Endometrial microvascular endothelial cells (primary cell): Measurements from ENCODE around the gene MEGF10. TPM values are rescaled to one million over a fixed set of nuclear protein-coding genes. Genes with fewer than 3 reads are reported as not detected.

ENCODE experiments used
- in situ Hi-C: cut with HindIII; loops from 2 replicates; pipeline ENCODE4 v1.10.0; 2017; ENCODE audit warnings: low sequenced_read_pairs, low pct_unique_long_range_greater_than_20kb; ENCODE audit errors: inconsistent ontology term
- total RNA-seq: library from RNA; depleted of rRNA; stranded (reverse); fragments of >200 nt; gene quantifications from one replicate; pipeline ENCODE4 v1.2.3, GENCODE V29; 2015; ENCODE audit errors: inconsistent ontology term

MEGF10 gene
- total RNA-seq, 1 donor from 2014 or later: not detected

DNA sequence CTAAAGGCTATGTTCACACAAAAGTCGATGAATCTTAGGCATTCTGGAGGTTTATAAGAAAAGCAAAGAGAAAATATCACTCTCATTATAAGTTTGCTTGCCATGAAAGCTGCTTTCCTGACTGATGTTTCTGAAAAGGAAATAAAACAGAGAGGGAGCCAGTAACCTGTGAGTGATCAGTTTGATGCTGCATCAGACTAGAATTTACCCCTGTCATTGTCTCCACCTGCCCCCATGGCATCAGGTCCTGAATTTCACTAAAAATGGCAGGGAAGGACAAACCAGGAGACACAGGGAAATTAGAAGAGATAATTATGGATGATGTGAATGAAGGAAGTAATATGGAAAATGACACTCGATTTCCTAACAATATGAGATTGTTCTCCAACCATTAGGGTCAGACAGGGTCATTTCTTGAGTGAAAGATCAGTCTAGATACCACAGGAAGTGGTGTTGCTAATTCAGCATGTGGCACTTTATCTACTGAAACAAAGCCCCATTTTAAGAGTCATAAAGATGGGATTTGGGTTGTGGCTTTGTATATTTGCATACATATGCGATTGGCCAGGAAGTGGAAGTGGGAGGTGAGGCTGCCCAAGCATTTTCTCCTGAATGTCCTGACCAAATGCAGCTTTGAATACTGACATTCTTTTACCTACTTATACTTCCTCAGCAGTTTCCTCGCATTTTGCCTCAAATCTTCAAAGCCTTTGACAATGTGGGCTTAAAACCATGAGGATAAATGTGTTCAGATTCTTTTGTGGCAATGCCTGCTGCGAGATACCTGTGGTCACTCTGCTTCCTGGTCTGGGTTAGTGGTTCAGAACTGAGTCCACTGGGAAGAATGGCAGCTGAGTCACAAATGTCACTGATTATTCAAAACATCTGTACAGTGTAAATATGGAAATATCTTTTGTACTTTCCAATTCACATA is 29.7 kb downstream of the MEGF10 start:
- in situ Hi-C loops: loop anchor here (25.0 kb wide), 1 partner anchor 483 kb away; no protein-coding TSS in a partner anchor

DNA sequence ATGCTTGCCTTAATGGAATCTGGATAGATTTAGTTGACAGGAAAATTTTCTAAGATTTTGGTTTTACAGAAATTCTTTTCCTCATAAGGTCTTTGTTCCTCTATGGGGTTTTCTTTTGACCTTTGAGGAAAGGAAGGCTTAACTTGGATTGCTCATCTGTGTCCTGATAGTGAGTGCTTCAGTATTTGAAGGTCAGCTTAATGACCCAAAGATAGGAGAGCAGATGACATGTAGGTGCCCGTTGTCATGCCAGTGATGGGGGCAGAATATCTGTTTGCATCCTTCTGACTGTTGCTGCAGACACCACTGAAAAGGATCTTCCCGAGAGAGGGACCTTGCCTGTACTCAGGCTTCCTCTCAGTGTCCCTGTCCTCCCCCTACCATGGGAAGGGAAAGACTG is 30.9 kb downstream of the MEGF10 start:
- in situ Hi-C loops: loop anchor here (25.0 kb wide), 1 partner anchor 484 kb away; no protein-coding TSS in a partner anchor

DNA sequence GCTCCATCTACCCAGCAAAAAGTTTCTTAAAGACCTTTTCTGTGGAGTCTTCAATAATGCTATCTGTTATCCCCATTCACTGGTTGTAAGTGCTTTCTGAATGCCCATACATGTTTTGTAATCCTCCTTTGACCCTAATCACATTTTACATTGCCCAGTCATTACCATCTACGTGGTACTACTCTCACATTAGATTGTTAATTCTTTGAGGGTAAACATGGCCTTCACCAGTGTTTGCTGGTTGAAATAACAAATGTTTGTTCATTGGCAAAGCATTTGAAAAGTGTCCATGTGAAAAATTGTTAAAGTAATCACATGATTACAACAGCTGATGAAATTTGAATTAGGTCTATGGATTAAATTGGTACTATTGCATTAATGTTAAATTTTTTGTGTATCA is 31.8 kb downstream of the MEGF10 start:
- in situ Hi-C loops: loop anchor here (25.0 kb wide), 1 partner anchor 485 kb away; no protein-coding TSS in a partner anchor

DNA sequence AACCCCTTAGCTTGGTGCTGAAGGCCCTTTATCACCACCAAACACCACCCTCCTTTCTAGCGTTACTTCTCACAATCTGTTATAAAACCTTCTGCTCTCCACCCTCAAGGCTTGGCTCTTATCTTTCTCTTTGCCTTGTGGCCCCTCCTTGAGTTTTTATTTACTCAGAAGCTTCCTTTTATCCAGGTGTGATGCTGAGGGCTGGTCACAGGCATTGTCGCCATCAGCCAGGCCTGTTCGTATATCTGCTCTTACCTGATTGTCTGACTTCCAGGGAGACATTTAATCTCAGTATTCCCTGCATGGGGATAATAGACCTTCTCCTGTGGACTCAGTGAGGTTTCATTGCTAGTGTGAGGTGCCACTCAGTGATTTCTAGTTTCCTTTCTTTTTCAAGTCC is 34.2 kb downstream of the MEGF10 start:
- in situ Hi-C loops: loop anchor here (25.0 kb wide), 1 partner anchor 487 kb away; no protein-coding TSS in a partner anchor

DNA sequence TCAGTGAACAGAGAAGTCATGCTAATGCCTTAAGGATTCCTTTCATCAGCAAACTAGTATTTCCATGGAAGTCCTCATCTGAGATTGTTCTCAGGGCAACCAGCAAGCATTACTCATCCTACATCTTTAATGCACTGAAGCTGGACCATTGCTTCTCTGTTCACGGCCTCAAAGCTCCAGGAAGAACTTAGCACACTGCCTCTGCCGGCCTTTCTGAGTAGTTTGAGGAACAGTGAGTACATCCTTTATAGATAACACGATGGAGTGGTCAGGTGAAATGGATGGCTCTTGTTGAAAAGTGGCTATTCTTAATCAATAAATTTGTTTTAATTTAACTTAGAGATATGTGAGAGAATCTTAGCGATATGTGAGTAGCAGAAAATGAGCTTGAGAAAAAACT is 35.8 kb downstream of the MEGF10 start:
- in situ Hi-C loops: no loop called here

DNA sequence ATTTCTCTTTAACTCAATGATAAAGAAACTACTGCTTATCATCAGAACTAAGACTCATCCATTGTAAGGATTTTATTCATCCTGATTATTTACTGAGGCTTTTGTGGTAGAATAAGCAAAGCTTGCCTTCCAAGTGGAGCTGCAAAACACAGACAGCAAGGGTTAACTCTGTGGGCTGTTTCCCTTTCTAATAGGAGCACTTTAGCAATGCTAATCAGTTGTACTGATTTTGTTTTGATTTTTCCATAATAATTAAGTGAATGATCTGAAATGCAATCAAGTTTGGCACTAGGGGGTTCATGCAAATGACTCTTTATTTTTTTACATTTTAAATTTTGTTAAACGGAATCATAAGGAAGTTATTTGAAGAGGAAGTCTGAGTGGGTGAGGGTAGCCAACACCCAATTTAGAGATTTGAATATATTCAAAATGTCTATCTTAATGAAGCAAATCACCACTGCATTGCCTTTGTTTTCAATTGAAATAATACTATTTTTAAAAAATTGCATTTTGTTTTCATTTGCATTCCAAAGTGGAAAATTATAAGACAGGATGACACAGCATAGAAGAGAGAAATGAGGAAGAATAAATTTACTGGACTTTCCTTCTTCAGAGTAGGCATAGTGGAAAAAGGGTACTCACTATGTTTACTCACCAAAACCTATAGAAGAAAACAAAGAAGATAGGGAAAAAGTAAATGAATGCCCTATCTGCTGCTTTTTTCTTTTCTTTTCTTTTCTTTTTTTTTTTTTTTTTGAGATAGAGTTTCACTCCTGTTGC is 36.6 kb downstream of the MEGF10 start:
- in situ Hi-C loops: no loop called here

DNA sequence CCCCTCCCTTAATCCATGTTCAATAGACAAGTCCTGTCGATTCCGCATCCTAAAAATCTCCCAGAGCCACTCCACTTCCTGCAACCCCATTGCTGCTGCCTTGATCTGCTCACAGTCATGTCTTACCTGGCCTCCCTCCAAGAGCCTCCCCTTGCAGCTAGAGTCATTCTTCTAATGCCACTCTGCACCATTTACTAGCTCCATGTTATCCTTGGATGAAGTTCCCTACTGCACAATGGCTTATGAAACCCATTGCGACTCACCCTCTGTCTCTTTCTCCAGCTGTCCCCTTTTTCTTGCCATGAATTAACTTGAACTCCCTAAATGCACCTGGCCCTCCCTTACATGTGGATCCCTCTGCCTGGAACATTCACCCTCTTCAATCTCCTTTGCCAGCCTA is 39.5 kb downstream of the MEGF10 start:
- in situ Hi-C loops: no loop called here

DNA sequence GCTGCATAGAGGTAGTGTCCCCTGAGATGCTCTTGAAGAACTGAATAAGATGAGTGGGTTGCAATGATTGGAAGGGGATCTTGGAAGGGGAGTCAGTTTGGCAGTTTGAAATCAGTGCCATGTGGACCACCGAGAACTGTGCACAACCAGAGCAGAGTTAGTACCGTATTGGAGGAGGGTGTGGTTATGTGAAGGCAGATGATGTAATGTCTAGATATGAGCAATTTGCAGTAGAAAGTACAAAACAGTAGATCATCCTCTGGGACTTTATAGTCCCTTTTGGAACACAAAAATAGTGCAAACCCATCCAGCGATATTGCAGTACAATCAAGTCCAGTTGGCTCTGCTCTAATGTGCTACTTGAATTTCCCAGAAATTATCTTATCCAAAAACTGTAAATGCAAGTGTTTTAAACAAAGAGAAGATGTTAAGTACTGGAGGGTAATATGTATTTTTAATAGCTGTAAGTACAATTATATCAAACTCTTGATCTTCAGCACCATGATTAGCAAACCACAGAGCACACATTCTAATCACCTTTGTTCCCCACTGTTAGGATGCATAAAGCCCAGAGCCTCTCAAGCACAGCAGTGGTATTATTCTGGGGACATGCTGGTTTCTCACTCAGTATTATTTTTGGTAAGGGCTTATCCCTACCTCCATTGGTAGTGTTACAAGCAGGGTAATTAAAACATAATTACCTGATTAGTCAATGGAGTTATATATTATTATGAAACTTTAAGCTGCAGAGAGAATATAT is 41.5 kb downstream of the MEGF10 start:
- in situ Hi-C loops: no loop called here

DNA sequence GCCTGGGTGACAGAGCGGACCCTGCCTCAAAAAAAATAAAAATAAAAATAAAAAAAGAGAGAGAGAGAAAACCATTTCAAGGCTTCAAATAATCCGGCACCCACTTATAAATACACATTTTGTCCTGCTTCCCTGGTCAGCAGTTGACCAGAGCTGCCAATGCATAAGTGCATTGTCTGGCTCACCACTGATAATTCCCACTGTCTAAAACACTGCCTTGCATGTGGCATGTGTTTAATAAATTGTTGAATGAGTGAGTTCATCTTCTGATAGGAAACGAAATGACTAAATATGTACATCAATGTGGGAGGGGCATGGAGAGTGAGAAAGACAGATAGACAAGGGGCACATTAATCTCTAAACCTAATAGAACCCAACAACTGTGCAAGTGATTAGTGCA is 42.9 kb downstream of the MEGF10 start:
- in situ Hi-C loops: no loop called here

DNA sequence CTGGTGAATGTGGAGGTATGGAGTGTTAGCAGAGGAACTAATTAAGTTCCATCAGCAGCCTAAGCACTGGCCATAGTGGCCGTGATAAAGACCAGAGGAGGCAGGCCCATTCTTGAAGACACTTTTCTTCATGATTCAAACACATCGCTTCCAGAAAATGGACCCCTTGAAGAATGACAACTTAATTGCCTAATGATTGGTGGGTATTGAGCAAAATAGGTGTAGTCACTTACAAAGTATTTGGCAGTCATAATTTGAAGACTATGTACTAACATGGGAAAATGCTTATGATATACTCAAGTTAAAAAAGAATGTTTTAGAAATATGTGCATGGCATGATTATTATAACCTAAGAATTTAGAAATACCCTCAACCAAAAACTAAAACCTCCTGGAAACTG is 44.8 kb downstream of the MEGF10 start:
- in situ Hi-C loops: no loop called here

DNA sequence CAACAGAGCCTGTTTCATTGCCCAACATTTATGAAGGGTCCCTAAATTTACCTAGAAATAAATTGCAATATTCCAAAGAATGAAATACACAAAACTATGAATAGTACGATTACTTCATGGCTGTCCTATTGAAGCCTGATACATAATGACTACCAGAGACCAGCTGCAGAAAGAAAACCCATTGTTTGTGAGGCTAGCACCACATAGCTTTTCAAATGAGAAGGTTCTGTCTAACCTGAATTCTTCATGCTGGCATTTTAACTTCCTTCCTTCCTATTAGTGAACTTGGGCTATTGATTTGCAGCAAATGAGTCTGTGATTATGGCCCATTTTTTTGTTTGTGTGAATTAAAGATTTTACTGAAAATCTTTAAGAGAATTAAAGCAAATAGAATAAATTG is 47.3 kb downstream of the MEGF10 start:
- in situ Hi-C loops: no loop called here

DNA sequence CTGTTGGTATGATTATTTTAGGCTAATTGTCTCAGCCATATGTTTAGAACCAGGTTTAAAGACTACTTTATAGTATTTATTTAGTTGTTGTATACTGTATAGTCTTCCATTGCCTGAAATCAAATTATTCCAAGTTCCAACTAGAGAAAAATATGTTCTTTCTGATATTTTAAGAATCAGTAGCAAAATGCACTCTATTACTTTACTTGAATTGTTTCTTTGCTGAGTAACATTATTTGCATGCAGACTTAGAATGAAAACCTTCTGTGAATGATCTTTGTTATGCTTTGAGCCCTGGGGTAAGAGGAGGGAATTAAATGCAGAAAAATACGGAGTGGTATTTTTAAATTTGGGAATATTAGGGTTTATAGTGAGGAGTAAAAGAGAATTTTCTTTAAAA is 47.9 kb downstream of the MEGF10 start:
- in situ Hi-C loops: no loop called here

DNA sequence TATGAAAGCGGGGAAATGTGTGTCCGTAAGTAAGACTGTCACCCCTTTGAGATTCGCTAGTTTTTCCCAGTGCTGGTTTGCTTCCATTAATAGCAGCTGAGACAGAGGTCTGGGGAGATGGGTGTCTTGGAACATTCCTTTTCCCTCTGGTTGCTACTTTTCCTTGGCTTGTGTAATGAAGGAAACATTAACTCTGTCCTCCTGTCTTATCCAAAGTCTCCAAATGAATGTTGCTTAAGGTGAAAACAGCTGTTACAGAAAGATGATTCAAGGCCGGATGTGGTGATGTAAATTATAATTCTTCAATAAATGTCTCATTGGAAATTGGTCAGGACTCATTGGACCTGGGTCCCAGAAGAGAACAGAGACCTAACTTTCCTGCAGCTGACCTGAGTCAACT is 50.0 kb downstream of the MEGF10 start:
- in situ Hi-C loops: no loop called here

DNA sequence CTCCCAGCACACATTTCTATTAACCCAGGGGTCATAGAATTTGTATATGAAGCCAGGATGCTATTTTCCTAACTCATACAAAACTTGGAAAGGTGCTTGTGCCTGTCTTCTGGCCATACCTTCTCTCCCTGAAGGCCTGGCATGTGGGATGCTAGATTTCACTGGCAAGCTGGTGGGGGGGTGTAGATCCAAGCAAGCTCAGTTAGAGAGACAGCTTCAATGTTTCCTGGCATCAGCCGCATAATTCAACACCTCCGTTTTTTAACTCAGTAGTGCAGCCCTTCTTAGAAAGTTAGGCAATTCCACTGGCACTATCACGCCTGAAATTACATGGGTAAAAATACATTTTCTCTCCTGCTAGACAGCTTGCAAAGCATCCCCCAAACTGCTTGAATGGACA is 51.8 kb downstream of the MEGF10 start:
- in situ Hi-C loops: no loop called here

DNA sequence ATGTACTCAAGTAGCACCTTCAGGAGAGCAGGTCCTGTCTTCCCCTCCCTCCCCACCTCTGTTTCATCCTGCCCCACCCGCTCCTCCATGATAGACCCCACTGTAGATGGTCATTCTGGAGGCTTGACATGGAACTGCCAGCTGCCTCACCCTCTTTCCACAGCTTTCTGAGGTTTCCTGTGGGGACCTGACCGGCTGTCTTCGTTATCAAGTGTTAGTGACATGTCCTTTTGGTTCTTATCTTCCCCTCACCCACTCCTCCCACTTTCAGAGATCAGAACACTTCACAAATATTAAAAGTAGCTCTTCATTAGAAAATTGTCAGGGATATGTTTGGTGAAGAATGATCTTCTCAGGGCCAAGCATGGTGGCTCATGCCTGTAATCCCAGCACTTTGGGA is 52.7 kb downstream of the MEGF10 start:
- in situ Hi-C loops: no loop called here

DNA sequence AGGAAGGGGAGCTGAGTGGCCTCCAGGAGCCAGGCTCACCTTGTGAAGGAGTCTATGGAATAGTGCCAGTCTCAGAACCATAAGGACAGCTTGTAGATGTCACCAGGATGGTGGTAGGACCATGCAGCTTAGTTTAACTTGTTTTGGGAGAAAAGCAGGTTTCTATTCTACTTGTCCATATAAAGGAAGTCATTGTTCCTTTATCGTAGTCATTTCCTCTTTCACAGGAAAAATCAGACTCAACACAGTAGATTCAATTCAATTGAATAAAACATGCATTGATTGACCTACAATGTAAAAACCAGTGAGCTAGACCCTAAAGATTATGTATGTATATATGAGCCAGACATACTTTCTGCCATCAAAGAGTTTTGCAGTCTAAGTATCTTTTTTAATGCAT is 53.3 kb downstream of the MEGF10 start:
- in situ Hi-C loops: no loop called here

DNA sequence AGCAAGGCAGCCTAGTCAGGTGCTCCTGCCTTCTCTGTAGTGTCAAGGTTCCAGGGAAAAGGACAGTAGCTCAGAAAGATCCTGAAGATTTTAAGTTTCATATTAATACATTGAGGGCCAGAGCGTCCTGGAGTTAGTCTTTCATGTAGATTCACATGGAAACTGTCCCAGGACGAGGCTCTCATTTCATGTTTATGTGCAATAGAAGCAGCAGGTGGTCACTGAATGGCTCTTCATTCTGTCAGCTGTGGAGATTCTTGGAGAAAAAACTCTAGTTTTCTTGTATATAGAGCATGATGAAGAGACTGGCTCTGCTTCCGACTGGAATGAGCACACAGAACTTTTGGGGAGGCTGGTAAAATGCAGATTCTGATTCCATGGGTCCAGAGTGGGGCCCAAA is 54.3 kb downstream of the MEGF10 start:
- in situ Hi-C loops: no loop called here

DNA sequence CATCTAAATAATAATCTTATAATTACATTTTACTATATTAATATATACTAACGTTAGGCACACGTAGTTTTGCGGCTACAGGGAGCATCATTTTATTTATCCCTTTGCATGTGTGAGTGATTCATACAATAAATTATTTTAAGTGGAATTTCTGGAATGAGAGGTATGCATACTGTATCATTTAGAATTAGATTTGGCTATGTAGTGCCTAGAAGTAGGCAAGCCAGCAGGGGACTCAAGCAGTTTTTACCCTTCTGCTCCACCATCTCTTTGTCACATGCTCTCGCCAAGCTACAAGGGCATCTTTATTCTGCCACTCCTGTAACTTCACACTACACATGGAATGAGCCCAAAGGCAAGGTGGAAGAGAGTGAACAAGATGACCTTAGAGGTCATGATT is 60.8 kb downstream of the MEGF10 start:
- in situ Hi-C loops: no loop called here

DNA sequence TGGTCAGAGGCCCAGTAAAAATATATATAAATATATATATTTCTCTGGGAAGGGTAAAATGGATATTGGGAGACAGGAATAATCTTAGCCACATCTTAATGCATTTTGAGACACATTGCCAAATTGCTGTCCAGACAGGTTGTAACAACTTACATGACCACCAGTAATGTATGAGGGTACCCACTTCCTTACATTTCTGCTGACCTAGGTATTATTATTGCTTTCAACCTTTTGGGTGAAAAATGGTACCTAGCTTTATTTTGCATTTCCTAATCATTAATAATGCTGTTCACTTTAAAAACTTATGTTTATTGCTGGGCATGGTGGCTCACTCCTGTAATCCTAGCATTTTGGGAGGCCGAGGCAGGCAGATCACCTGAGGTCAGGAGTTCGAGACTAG is 61.5 kb downstream of the MEGF10 start:
- in situ Hi-C loops: no loop called here
